Measurements from ENCODE around the gene FAM149A. TPM values are rescaled to one million over a fixed set of nuclear protein-coding genes. Genes with fewer than 3 reads are reported as not detected.

Gene FAM149A
- 1.9 and 2.8 TPM in 2 replicates for total RNA-seq (2014; rRNA removed; shearing (Covaris generic); ENCODE audit: low replicate concordance)

- H3K9me3 ChIP-seq (ENCODE audit: low read length), result no peaks in the 10 kb centered on the region
- no peak within 1 kb of the TSS for H3K4me3 ChIP-seq (ENCODE audit: low read length)
- no peak within 1 kb of the TSS for H2AFZ ChIP-seq (ENCODE audit: low read length)
- no peaks in the 10 kb centered on the region for H3K4me1 ChIP-seq (ENCODE audit: low read length)
- H3K4me2 ChIP-seq (ENCODE audit: low read depth, low read length, poor library complexity, severe bottlenecking), result no peak within 1 kb of the TSS
- no peaks in the 10 kb centered on the region for H3K79me2 ChIP-seq (ENCODE audit: low read length)
- DNase-seq, result no peak
- no peak within 1 kb of the TSS for H3K27ac ChIP-seq (ENCODE audit: low read length)
- no peaks in the 10 kb centered on the region for H4K20me1 ChIP-seq (ENCODE audit: insufficient read depth, low read depth, low read length)
- H3K9me2 ChIP-seq (replicated peaks; ENCODE audit: insufficient read depth, low read length), result no peaks in the 10 kb centered on the region
- no peaks in the 10 kb centered on the region for H3K27me3 ChIP-seq (ENCODE audit: low read length)
- H3K36me3 ChIP-seq (ENCODE audit: insufficient read depth, low read length), result no peaks in the 10 kb centered on the region
- no peak within 1 kb of the TSS for H3K9ac ChIP-seq (ENCODE audit: low read length)
Measured at GRCh38 chr4:186104114-186104889, at the start of gene FAM149A. TSS of gene FAM149A (plus strand) at chr4:186104704.

- H3K79me2 ChIP-seq (ENCODE audit: low read length), result 0 out of 2 replicates have a peak, but pooled peaks cover 2% of the 10 kb centered on the region
- peak overlapping the region; percentile 58 for H3K9ac ChIP-seq (ENCODE audit: low read length)
- no peak overlapping the region; the same call in 1 of the 2 replicates for H2AFZ ChIP-seq (ENCODE audit: low read length)
- H3K36me3 ChIP-seq (ENCODE audit: insufficient read depth, low read length), result no peaks in the 10 kb centered on the region
- H3K27me3 ChIP-seq (ENCODE audit: low read length), result no peaks in the 10 kb centered on the region
- no peaks in the 10 kb centered on the region for H4K20me1 ChIP-seq (ENCODE audit: insufficient read depth, low read depth, low read length)
- H3K4me1 ChIP-seq (ENCODE audit: low read length), result peaks cover 40% of the 10 kb centered on the region
- H3K4me2 ChIP-seq (ENCODE audit: low read depth, low read length, poor library complexity, severe bottlenecking), result peak overlapping the region; percentile 77
- H3K4me3 ChIP-seq (ENCODE audit: low read length), result peak overlapping the region; percentile 66
- H3K9me3 ChIP-seq (ENCODE audit: low read length), result no peaks in the 10 kb centered on the region
- peak overlapping the region; percentile 57 for H3K27ac ChIP-seq (ENCODE audit: low read length)
- H3K9me2 ChIP-seq (replicated peaks; ENCODE audit: insufficient read depth, low read length), result no peaks in the 10 kb centered on the region
- DNase-seq, result peak; percentile 79
Measured at GRCh38 chr4:186058253-186058979, 46.1 kb upstream of the FAM149A start.

- Histone ChIP-seq H3K4me2 (ENCODE audit: low read depth, low read length, poor library complexity, severe bottlenecking) (peak overlapping the region; percentile 77), H3K79me2 (ENCODE audit: low read length) (0 out of 2 replicates have a peak, but pooled peaks cover 2% of the 10 kb centered on the region), H3K36me3 (ENCODE audit: insufficient read depth, low read length) (no peaks in the 10 kb centered on the region), H3K9ac (ENCODE audit: low read length) (peak overlapping the region; percentile 58), H3K27ac (ENCODE audit: low read length) (peak overlapping the region; percentile 57), H4K20me1 (ENCODE audit: insufficient read depth, low read depth, low read length) (no peaks in the 10 kb centered on the region), H3K4me1 (ENCODE audit: low read length) (peaks cover 40% of the 10 kb centered on the region), H3K9me2 (replicated peaks; ENCODE audit: insufficient read depth, low read length) (no peaks in the 10 kb centered on the region), H3K9me3 (ENCODE audit: low read length) (no peaks in the 10 kb centered on the region), H3K27me3 (ENCODE audit: low read length) (no peaks in the 10 kb centered on the region), H3K4me3 (ENCODE audit: low read length) (peak overlapping the region; percentile 66), H2AFZ (ENCODE audit: low read length) (no peak overlapping the region; the same call in 1 of the 2 replicates)
- no peak for DNase-seq
Measured at GRCh38 chr4:186058980-186059316, 45.6 kb upstream of the FAM149A start.

GRCh38 chr4:186061921-186062320 lies 42.6 kb upstream of the FAM149A start:
- no peak overlapping the region for H2AFZ ChIP-seq (ENCODE audit: low read length)
- H3K27me3 ChIP-seq (ENCODE audit: low read length), result no peaks in the 10 kb centered on the region
- 0 out of 2 replicates have a peak, but pooled peaks cover 2% of the 10 kb centered on the region for H3K79me2 ChIP-seq (ENCODE audit: low read length)
- H3K36me3 ChIP-seq (ENCODE audit: insufficient read depth, low read length), result no peaks in the 10 kb centered on the region
- H3K9ac ChIP-seq (ENCODE audit: low read length), result no peak overlapping the region
- no peak for DNase-seq
- H3K4me1 ChIP-seq (ENCODE audit: low read length), result peaks cover 44% of the 10 kb centered on the region
- no peaks in the 10 kb centered on the region for H3K9me3 ChIP-seq (ENCODE audit: low read length)
- H4K20me1 ChIP-seq (ENCODE audit: insufficient read depth, low read depth, low read length), result no peaks in the 10 kb centered on the region
- H3K9me2 ChIP-seq (replicated peaks; ENCODE audit: insufficient read depth, low read length), result no peaks in the 10 kb centered on the region
- no peak overlapping the region for H3K4me3 ChIP-seq (ENCODE audit: low read length)
- H3K4me2 ChIP-seq (ENCODE audit: low read depth, low read length, poor library complexity, severe bottlenecking), result no peak overlapping the region
- no peak overlapping the region for H3K27ac ChIP-seq (ENCODE audit: low read length)

GRCh38 chr4:186067757-186068385 lies 36.6 kb upstream of the FAM149A start:
- Histone ChIP-seq H3K79me2 (ENCODE audit: low read length) (no peaks in the 10 kb centered on the region), H3K4me3 (ENCODE audit: low read length) (no peak overlapping the region), H3K27me3 (ENCODE audit: low read length) (no peaks in the 10 kb centered on the region), H3K36me3 (ENCODE audit: insufficient read depth, low read length) (no peaks in the 10 kb centered on the region), H3K4me1 (ENCODE audit: low read length) (peaks cover 35% of the 10 kb centered on the region), H3K9me2 (replicated peaks; ENCODE audit: insufficient read depth, low read length) (no peaks in the 10 kb centered on the region), H3K4me2 (ENCODE audit: low read depth, low read length, poor library complexity, severe bottlenecking) (peak overlapping the region; percentile 66), H3K9ac (ENCODE audit: low read length) (no peak overlapping the region), H4K20me1 (ENCODE audit: insufficient read depth, low read depth, low read length) (no peaks in the 10 kb centered on the region), H2AFZ (ENCODE audit: low read length) (no peak overlapping the region), H3K9me3 (ENCODE audit: low read length) (no peaks in the 10 kb centered on the region), H3K27ac (ENCODE audit: low read length) (no peak overlapping the region)
- peak; percentile 73 for DNase-seq

- Histone ChIP-seq H3K9me3 (ENCODE audit: low read length) (no peaks in the 10 kb centered on the region), H3K79me2 (ENCODE audit: low read length) (no peaks in the 10 kb centered on the region), H3K27me3 (ENCODE audit: low read length) (no peaks in the 10 kb centered on the region), H2AFZ (ENCODE audit: low read length) (no peak within 1 kb of the TSS), H4K20me1 (ENCODE audit: insufficient read depth, low read depth, low read length) (no peaks in the 10 kb centered on the region), H3K9ac (ENCODE audit: low read length) (no peak within 1 kb of the TSS), H3K36me3 (ENCODE audit: insufficient read depth, low read length) (no peaks in the 10 kb centered on the region), H3K4me2 (ENCODE audit: low read depth, low read length, poor library complexity, severe bottlenecking) (peak within 1 kb of the TSS; percentile 66), H3K4me1 (ENCODE audit: low read length) (peaks cover 35% of the 10 kb centered on the region), H3K4me3 (ENCODE audit: low read length) (0 out of 2 replicates have a peak within 1 kb of the TSS, but pooled peaks have one; percentile 36), H3K9me2 (replicated peaks; ENCODE audit: insufficient read depth, low read length) (no peaks in the 10 kb centered on the region), H3K27ac (ENCODE audit: low read length) (no peak within 1 kb of the TSS)
- peak; percentile 46 for DNase-seq
Measured at GRCh38 chr4:186068581-186069348, 35.7 kb upstream of the FAM149A start, which contains the start of gene TLR3. TSS of gene TLR3 (plus strand) at chr4:186069156. CDS start at chr4:186076620, 7,464 bp downstream.

- Histone ChIP-seq H3K27ac (ENCODE audit: low read length) (no peak overlapping the region), H3K36me3 (ENCODE audit: insufficient read depth, low read length) (no peaks in the 10 kb centered on the region), H3K9me2 (replicated peaks; ENCODE audit: insufficient read depth, low read length) (no peaks in the 10 kb centered on the region), H3K27me3 (ENCODE audit: low read length) (no peaks in the 10 kb centered on the region), H3K4me2 (ENCODE audit: low read depth, low read length, poor library complexity, severe bottlenecking) (peak overlapping the region; percentile 66), H3K4me1 (ENCODE audit: low read length) (peaks cover 35% of the 10 kb centered on the region), H2AFZ (ENCODE audit: low read length) (no peak overlapping the region), H3K4me3 (ENCODE audit: low read length) (no peak overlapping the region), H4K20me1 (ENCODE audit: insufficient read depth, low read depth, low read length) (no peaks in the 10 kb centered on the region), H3K9ac (ENCODE audit: low read length) (no peak overlapping the region), H3K9me3 (ENCODE audit: low read length) (no peaks in the 10 kb centered on the region), H3K79me2 (ENCODE audit: low read length) (no peaks in the 10 kb centered on the region)
- DNase-seq, result no peak
Measured at GRCh38 chr4:186069729-186070128, 34.8 kb upstream of the FAM149A start.
